Activated naive CD4-positive, alpha-beta T cell treated with anti-CD3 and anti-CD28 coated beads, Interleukin-2, amount 50 U/mL, for 24 hours (primary cell): Measurements from ENCODE around the gene ATF5.
"Not testable (repeated sequence)": the region's sequence is repeated elsewhere in the genome, so short reads cannot be mapped to it uniquely, and the experiment has no call there.

Experiments used
- H3K27ac Mint-ChIP-seq: one replicate; pipeline ENCODE4 v1.8.0; 2021; ENCODE audit warnings: mild to moderate bottlenecking, mixed read lengths
- H3K27me3 Mint-ChIP-seq: one replicate; pipeline ENCODE4 v1.8.0; 2021; ENCODE audit warnings: mixed read lengths
- H3K36me3 Mint-ChIP-seq: one replicate; pipeline ENCODE4 v1.8.0; 2021; ENCODE audit warnings: mixed read lengths
- H3K4me1 Mint-ChIP-seq: one replicate; pipeline ENCODE4 v1.8.0; 2021; ENCODE audit warnings: mixed read lengths
- H3K4me3 Mint-ChIP-seq: one replicate; pipeline ENCODE4 v1.8.0; 2021; ENCODE audit warnings: mild to moderate bottlenecking, mixed read lengths
- H3K9me3 Mint-ChIP-seq: one replicate; pipeline ENCODE4 v1.8.0; 2021; ENCODE audit warnings: mixed read lengths

The ATF5 gene

GRCh38 chr19:49910179-49910578 lies 18.8 kb upstream of the ATF5 start:
- no peaks in the 10 kb centered on the region for H3K27me3 Mint-ChIP-seq
- H3K4me3 Mint-ChIP-seq: no peak overlapping the region
- no peaks in the 10 kb centered on the region for H3K9me3 Mint-ChIP-seq
- peaks cover 6% of the 10 kb centered on the region for H3K36me3 Mint-ChIP-seq
- H3K4me1 Mint-ChIP-seq: peaks cover 31% of the 10 kb centered on the region
- no peak overlapping the region for H3K27ac Mint-ChIP-seq

DNA sequence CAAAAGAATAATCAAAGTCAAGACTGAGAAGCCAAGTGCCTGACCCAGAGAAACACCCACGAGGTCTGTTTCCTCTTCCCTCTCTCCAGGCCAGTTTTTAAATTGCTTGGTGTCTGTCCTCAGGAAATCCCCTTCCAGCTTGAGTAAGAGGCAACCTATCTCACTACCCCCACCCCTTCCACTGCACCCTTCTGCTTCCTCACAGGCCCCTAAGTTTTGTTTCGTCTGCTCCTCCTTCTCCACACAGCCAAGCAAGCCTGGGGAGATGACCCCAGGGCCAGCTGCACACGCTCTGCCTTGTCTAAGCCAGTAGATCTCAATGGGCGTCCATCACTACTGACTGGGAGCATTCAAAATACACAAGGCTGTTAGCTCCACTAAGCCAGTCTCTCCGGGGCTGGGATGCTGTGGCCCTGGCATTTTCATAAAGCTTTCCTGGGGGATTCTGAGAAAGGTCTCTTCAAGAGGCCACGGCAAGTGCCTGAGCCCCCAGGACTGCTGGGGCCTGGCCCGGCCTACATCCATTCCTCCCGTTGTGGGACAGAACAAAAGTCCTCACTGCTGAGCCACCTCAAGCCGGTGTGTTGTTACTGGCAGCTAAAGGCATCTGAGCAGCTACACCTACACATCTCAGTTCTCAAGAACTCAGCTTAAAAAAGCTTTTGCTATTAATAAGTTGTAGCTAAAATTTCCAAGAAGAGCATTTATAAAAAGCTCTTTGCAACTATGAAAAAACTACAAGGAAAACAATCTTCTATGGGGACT lies 17.4 kb upstream of the ATF5 start:
- no peaks in the 10 kb centered on the region for H3K27me3 Mint-ChIP-seq
- peaks cover 27% of the 10 kb centered on the region for H3K4me1 Mint-ChIP-seq
- H3K9me3 Mint-ChIP-seq: no peaks in the 10 kb centered on the region
- peak overlapping the region; percentile 33 for H3K27ac Mint-ChIP-seq
- H3K4me3 Mint-ChIP-seq: no peak overlapping the region
- H3K36me3 Mint-ChIP-seq: peaks cover 7% of the 10 kb centered on the region

- Mint-ChIP-seq H3K4me3 (peak overlapping the region; percentile 19), H3K27ac (peak overlapping the region; percentile 35), H3K36me3 (peaks cover 11% of the 10 kb centered on the region), H3K4me1 (peaks cover 30% of the 10 kb centered on the region), H3K9me3 (no peaks in the 10 kb centered on the region), H3K27me3 (no peaks in the 10 kb centered on the region)
Measured at GRCh38 chr19:49912965-49913685, 15.9 kb upstream of the ATF5 start.

GRCh38 chr19:49913720-49914119 lies 15.3 kb upstream of the ATF5 start:
- Mint-ChIP-seq H3K9me3 (no peaks in the 10 kb centered on the region), H3K27me3 (no peaks in the 10 kb centered on the region), H3K36me3 (peaks cover 11% of the 10 kb centered on the region), H3K4me3 (no peak overlapping the region), H3K4me1 (peaks cover 35% of the 10 kb centered on the region), H3K27ac (no peak overlapping the region)

- Mint-ChIP-seq H3K4me1 (peaks cover 41% of the 10 kb centered on the region), H3K36me3 (peaks cover 11% of the 10 kb centered on the region), H3K4me3 (no peak overlapping the region), H3K9me3 (no peaks in the 10 kb centered on the region), H3K27ac (no peak overlapping the region), H3K27me3 (no peaks in the 10 kb centered on the region)
Measured at GRCh38 chr19:49915271-49915670, 13.7 kb upstream of the ATF5 start.

DNA sequence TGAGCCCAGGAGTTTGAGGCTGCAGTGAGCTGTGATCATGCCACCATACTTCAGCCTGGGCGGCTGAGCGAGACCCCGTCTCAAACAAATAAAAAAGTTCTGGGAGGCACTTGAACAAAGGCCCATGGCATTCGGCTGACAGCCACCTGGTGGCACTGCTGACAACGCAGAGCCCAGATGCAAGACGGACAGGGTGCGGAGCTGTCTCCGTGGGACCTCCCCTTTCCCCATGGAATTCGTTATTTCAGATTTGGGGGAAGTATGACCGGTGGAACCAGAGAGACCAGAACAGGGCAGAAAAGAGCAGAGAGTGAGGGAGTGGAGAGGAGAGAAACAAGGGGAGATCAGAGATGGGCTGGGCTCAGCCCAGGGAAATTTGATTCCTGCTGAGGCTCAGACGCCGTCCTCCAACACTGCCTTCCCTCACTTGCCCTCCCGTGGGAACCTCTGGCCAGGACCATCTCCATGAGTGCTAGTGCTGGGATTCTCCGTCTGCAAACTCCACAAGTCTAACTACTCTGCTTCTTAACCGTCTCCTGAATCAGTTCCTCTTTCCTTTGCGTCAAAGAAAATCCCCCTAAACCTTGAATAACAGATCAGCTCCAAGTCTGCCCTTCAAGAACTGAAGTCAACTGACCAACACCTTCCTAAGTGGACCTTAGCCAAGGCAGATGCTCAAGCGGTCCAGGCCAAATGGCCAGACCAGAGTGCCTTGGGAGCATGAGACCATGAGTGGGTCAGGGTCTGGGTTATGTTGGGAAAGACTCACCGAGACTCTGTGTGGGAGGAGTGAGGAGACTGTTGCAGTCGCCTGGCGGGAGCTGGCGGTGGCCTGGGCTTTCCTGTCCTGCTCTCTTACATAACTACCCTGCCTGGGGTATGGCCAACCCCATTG lies 11.9 kb upstream of the ATF5 start:
- H3K4me1 Mint-ChIP-seq: peaks cover 43% of the 10 kb centered on the region
- peaks cover 11% of the 10 kb centered on the region for H3K36me3 Mint-ChIP-seq
- no peaks in the 10 kb centered on the region for H3K9me3 Mint-ChIP-seq
- H3K27me3 Mint-ChIP-seq: no peaks in the 10 kb centered on the region
- no peak overlapping the region for H3K4me3 Mint-ChIP-seq
- peak overlapping the region; percentile 80 for H3K27ac Mint-ChIP-seq

- Mint-ChIP-seq H3K27ac (peak overlapping the region; percentile 30), H3K36me3 (peaks cover 9% of the 10 kb centered on the region), H3K4me1 (peaks cover 38% of the 10 kb centered on the region), H3K27me3 (no peaks in the 10 kb centered on the region), H3K9me3 (no peaks in the 10 kb centered on the region), H3K4me3 (no peak overlapping the region)
Measured at GRCh38 chr19:49918089-49918488, 10.9 kb upstream of the ATF5 start.

GRCh38 chr19:49920624-49921363 lies 8.2 kb upstream of the ATF5 start:
- Mint-ChIP-seq H3K27me3 (no peaks in the 10 kb centered on the region), H3K9me3 (no peaks in the 10 kb centered on the region), H3K4me3 (no peak overlapping the region), H3K36me3 (peaks cover 9% of the 10 kb centered on the region), H3K27ac (no peak overlapping the region), H3K4me1 (peaks cover 41% of the 10 kb centered on the region)

DNA sequence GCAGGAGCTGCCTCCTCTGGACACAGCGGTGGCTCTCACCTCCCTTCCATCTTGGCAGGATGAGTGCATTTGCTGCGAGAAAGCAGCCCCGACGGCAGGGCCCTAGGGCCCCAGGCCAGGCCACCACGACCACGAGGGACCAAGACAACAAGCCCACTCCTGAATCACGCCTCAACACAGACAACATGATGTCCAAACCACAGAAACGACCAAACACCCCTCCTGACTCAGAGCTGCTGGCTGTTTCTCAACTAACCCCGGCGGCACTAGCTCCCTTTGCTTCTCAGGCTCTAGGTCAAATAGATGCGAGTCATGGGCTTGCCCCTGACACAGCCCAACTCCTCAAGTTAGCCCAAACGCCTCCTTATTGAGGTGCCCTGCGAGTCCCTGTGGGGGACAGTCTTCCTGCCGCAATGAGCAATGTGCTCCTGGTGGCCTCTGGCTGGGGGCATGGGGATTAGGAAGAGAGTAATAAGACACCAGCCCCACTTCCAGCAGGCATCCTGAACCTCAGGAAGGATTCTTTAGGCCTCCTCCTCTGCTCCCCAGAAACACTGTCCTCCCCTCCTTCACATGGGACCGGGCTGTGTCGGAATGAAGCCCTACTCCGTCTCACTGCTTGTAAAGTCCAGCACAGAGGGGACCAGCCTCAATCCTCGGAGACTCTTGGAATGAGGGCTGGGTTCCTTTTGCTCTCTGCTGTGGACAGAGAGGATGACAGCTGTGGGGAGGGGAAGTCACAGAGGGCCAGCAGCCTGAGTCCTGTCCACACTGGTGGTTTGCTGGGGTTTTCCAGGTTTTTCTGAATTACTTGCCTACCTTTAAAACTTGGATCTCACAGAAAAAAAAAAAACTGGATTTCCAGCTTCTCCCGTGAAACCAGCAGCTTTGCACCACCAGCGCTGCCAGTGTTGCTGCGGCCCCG lies 6.9 kb upstream of the ATF5 start:
- H3K4me3 Mint-ChIP-seq: no peak overlapping the region
- H3K9me3 Mint-ChIP-seq: no peaks in the 10 kb centered on the region

GRCh38 chr19:49923055-49924003 lies 5.7 kb upstream of the ATF5 start:
- Mint-ChIP-seq H3K4me1 (peaks cover 51% of the 10 kb centered on the region), H3K36me3 (peaks cover 12% of the 10 kb centered on the region), H3K27ac (no peak overlapping the region), H3K4me3 (no peak overlapping the region), H3K9me3 (no peaks in the 10 kb centered on the region), H3K27me3 (no peaks in the 10 kb centered on the region)

More for the DNA sequence above, 6.9 kb upstream of the ATF5 start:
- H3K27me3 Mint-ChIP-seq: no peaks in the 10 kb centered on the region
- peaks cover 4% of the 10 kb centered on the region for H3K36me3 Mint-ChIP-seq
- H3K27ac Mint-ChIP-seq: no peak overlapping the region
- peaks cover 45% of the 10 kb centered on the region for H3K4me1 Mint-ChIP-seq

DNA sequence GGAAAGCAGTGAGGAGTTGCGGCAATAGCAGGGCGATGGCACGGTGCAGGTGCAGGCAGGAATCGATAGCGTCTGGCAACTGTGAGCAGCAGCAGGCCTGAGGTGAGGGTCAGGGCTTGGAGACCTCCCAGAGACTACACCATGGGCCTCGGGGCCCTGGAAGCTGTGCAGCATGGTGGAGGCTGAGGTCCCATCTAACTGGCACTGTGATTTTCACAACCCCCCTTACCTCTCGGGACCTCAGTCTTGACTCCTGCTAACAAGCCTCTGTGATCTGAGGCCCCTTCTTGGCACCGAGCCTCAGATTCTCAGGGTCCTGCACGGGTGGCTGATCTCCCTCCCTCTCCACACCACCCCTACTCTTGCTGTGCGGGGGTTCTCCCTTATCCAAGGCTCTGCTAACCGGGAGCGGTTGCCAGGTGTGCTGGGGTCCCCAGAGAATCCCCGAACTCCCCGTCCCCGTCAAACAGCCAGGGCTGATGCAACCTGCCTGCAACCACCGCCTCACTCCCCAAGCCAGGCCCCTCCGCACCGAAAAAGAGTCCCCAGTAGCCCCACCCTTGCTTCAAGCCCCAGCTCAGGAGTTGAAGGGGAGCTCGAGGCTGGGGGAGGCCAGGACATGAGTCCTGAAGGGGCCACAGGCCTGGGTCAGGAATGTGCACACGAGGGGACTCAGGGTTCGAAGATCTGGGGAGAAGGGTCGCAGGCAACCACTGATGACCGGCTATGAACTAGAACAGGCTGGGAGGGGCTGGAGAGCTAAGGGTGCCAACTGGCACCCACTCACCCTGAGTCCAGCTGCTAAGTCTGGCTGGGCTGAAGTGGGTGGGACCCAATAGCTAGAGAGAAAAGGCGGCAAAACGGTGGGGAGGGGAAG lies 4.8 kb upstream of the ATF5 start:
- Mint-ChIP-seq H3K36me3 (peaks cover 13% of the 10 kb centered on the region), H3K4me3 (no peak overlapping the region), H3K27ac (no peak overlapping the region), H3K9me3 (no peaks in the 10 kb centered on the region), H3K27me3 (no peaks in the 10 kb centered on the region), H3K4me1 (peaks cover 48% of the 10 kb centered on the region)

GRCh38 chr19:49924881-49925210 lies 4.2 kb upstream of the ATF5 start:
- not testable (repeated sequence) for H3K27me3 Mint-ChIP-seq, H3K4me3 Mint-ChIP-seq, H3K27ac Mint-ChIP-seq, H3K9me3 Mint-ChIP-seq
- peaks cover 15% of the 10 kb centered on the region for H3K36me3 Mint-ChIP-seq
- peaks cover 44% of the 10 kb centered on the region for H3K4me1 Mint-ChIP-seq

DNA sequence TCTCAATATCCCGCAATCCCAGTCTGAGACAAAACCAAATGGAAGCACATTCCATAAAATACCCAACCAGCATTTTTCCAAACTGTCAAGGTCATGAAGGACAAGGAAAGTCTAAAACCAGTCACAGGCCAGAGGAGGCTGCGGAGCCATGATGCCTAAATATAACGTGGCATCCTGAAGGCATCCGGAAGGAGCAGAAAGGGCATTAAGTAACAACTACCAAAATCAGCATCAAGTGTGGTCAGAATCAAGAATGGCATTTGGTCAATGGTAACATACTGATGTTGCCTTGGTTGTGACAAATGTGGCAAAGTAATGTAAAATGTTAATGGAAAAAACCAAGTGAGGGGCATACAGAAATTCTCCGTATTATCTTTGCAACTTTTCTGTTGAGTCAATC lies 3.5 kb upstream of the ATF5 start:
- H3K4me3 Mint-ChIP-seq: peak overlapping the region; percentile 51
- H3K4me1 Mint-ChIP-seq: peaks cover 47% of the 10 kb centered on the region
- no peak overlapping the region for H3K27ac Mint-ChIP-seq
- H3K27me3 Mint-ChIP-seq: peaks cover 1% of the 10 kb centered on the region
- no peaks in the 10 kb centered on the region for H3K9me3 Mint-ChIP-seq
- H3K36me3 Mint-ChIP-seq: peaks cover 19% of the 10 kb centered on the region
